ENCODE results near the gene AMDHD2.
A peak's percentile ranks its signal among the peaks of the same experiment; 100 is the strongest.

The AMDHD2 gene

DNA sequence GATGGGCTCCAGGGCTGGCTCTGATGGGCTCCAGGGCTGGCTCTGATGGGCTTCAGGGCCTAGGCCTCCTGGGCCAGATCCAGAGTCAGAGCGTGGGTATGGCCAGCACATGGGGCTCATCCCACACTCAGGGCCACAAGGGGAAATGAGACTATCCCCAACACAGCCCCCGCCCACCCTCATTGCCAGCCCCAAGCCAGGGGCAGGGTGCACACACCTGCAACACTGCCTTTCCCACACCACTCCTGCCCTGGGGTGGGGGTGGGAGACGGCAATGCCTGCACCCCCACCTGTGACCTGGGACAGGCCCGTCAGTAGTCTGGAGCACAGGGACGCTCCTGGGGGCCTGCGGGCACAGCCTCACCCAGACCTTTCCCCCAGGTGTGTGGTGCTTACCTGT lies 20.7 kb upstream of the AMDHD2 start:
- DNase-seq (ENCODE audit: low read depth) = no peak

GRCh38 chr16:2499890-2500429 lies 20.2 kb upstream of the AMDHD2 start:
- DNase-seq (ENCODE audit: low read depth) = no peak

GRCh38 chr16:2500430-2500917 lies 19.7 kb upstream of the AMDHD2 start:
- DNase-seq (ENCODE audit: low read depth) = no peak

DNA sequence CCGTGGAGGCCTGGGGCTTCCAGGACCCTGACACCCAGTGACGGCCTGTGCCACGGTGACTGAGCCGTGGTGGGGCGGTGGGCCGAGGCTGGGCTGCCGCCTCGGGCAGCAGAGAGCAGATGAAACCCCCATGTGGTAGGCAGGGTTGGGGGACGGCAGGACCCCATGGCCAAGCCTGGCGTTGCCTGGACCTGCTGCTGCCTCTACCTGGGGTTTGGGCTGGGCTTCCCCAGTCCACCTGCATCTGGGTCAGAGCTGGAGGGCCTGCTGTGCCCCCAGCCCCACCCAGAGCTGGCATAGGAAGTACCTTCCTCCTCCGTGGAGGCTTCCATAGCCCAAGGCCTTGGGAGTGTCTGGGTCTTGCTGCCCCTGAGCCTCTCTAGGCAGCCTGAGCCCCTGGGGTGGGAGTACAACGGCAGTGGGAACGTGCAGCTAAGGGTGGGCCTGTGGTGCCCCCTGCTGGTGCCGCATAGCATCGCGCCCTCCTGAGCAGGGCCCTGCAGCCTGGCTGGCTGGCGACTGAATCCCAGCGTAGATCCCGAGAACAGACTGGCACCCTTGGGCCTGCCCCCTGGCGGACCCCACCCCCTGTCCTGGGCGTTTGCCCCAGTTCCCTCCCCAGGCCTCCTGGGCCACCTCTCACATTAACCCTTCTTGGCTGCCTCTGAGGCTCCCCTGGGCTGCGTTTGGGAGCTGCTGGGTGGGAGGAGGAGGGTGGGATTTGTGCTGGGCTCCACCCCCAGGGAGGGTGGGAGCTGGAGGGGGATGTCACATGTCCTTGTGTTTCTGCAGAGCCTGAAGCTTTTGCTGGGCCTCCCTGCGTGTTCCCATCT lies 19.0 kb upstream of the AMDHD2 start:
- peak; percentile 70 for DNase-seq (ENCODE audit: low read depth)

GRCh38 chr16:2501946-2502895 lies 17.9 kb upstream of the AMDHD2 start:
- DNase-seq (ENCODE audit: low read depth) = no peak

GRCh38 chr16:2505695-2506094 lies 14.5 kb upstream of the AMDHD2 start:
- no peak for DNase-seq (ENCODE audit: low read depth)

DNA sequence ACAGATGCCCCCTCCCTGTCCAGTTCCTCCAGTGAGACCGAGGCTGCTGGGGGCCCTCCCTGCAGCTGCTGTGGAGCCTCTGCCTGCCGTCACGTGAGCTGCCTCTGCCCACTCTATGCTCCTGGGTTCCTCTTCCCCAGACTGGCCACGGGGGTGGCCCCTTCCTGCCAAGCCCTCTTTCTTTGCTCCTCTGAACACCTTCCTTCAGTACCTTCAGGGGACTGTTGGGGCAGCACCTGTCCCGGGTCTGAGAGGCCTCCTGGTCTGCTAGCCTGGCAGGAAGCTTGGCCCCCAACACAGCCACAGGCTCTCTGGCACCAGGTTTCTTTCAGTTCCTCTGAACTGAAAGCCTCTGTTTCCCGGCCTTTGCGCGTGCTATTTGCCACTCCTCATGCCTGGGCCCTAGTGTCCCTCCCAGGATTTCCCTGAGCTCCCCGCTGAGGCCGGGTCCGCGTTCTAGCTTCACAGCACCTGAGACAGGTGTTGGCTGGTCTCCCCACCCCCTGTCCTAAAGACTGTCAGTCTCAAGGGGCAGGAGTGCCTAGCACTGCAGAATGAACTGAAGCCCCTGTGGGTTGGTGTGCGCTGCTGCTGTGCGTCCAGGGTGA lies 13.0 kb upstream of the AMDHD2 start:
- no peak for DNase-seq (ENCODE audit: low read depth)

GRCh38 chr16:2507665-2508064 lies 12.5 kb upstream of the AMDHD2 start:
- no peak for DNase-seq (ENCODE audit: low read depth)

DNA sequence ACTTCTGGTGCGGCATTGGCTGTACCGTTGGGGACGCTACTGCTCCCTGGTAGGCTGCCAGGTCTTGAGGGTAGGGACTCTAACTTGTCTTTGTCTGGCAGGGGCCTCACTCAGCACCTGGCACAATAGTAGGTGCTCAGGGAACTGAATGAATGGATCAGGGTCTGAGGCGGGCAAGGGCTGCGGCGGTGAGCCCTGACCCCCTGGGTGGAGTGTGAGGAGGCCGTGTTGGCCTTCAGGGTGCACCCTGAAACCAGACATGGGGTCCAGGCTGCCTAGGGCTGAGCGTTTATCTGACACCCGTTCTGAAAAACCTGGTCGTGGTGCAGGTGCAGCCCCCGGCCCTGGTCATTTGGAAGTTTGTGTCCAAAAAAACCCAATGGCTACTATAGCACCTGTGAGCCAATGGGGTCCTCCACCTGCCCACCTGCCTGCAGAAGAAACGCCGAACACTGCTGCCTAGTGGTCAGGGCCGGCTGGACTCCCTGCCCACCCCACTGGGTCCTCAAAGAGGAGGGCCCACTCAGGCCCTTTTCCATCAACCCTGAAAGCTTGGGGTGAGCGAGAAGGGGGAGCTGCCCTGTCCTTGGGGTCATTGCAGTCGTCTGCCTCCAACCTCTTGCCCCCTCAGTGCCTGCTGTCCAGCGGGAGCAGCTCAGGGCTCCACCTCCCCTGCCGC lies 11.3 kb upstream of the AMDHD2 start:
- no peak for DNase-seq (ENCODE audit: low read depth)

GRCh38 chr16:2511128-2511800 lies 8.9 kb upstream of the AMDHD2 start:
- no peak for DNase-seq (ENCODE audit: low read depth)

DNA sequence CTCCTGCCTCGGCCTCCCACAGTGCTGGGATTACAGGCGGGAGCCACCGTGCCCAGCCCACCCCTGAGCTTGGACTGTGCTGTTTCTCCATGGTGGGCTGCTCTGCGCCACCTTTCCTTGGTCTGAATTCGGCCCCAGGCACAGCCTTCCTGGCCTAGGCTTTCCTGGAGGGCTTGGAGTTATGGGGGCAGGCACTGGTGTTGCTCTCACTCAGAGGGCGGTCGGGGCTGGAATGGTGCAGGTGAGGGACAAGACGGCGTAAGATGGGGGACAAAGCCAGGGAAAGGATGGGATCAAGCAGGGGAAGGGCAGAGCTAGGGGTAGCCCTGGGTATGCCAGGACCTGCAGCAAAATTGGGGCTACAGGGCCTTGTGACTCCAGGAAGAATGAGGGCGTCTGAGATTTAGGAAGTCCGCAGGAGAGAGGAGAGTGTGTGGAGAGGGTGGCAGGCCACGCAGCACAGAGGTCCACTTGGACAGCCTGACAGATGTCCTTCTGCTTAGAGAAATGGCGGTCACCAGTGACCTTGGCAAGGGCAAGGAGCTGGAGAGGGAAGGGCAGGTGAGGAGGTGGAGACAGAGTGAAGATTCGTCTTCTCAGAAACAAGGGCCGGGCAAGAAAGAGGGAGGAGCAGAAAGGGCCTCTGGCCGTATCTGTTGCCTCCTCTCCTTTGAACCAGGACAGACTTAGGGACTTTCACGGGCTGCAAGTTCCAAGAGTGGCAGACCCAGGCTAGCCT lies 8.0 kb upstream of the AMDHD2 start:
- no peak for DNase-seq (ENCODE audit: low read depth)

DNA sequence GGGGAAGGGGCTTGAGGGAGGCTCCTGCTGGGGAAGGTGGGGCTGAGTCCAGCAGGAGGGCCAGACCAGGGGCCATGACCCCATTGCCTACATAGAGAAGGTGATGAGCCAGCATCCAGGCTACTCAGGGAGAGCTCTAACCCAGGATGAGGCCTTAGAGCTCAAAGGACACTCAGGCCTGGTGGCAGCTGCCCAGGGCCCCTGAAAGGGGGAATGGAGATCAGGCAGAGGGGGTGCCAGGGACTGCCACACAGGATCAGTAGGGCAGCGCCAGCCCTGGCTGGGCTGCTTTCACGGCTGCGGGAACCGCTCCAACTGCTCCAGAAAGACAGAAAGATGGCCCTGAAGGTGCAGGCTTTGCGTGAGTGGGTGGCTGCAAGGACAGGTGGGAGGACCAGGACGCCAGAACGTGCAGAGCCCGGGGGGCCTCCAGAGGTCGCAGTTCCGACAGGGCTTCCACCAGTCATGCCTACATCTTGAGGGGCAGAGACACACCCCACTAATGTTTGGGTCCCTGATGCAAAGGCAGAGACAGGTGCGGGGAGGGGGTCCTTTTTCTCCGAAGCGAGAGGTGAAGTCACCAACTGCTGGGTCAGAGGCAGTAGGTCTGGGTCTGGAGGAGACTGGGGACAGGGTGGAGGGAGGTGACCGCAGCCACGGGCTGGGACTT lies 7.3 kb upstream of the AMDHD2 start:
- no peak for DNase-seq (ENCODE audit: low read depth)

- peak; percentile 86 for DNase-seq (ENCODE audit: low read depth)
These were observed 6.5 kb upstream of the AMDHD2 start, which contains the start of gene ATP6V0C for GRCh38 chr16:2513405-2514332. Gene ATP6V0C, plus strand, starts transcription at chr16:2513952. Its CDS starts 152 bp downstream, at chr16:2514104.

DNA sequence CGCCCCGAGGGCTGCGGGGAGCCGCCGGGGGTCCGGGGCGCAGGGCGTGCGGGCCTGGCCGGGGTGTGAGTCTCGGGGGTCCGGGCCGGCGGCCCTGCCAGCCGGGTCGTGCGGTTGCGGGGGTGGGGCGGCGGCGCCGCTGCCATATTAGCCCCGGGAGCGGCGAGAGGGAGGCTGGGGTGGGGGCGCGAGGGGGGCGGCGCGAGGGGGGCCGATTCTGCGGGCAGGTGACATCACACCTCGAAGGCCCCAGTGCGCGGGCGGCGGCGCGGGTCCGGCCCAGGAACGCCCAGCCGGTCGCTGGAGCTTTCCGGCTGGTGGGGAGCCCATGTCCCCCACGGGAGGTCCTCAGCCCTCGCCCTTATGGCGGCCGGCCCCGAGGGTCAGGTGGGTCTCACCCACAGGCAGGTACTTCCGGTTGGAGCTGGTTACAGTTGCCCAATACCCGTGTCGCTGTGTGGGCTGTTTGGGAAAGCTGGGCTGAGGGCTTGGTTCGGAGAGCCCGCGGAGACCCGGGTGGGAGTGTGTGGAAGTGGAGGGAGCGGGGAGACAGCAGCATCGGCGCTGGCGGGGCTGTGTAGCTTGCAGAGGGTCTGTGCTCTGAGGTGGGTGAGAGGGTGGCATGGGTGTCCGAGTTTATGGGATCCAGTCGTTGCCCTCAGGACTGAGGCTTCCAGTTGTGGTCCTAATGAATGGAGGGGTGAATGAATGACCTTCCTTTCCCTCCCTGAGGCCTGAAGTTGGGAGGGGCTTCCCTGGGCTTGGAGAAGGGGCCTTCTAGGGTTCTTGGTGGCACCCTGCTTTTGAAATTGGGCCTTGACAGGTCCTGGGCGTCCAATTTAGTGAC lies 5.6 kb upstream of the AMDHD2 start:
- DNase-seq (ENCODE audit: low read depth) = peak; percentile 28

DNA sequence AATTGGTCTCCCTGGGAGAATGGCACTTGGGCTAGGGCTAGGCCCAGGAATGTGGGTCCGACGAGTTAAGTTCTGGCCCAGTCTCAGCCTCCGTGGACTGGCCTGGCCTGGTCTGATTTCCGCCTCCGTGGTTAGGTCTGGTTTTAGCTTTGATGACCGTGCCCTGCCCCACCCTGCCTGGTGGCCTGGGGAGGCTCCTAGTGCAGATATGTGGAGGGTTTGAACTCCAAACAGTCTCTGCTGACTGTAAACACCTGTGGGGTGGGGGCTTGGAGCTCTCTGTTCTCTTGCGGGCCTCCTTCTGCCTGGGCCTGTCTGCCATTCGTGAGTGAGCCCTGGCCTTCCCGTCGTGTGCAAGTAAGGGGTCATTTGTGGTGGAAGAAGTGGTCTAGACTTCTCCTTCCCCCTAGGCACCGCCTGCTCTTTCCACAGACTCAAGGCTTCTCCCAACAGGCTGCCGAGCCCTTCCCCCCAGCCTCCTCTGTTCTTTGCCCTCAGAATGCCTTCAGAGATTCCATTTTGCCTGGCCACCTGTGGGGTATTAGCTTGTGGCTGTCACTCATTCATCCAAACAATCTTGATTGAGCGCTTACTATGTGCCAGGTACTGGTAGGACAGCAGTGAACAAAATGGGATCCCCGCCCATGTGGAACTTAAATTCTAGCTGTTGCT lies 4.9 kb upstream of the AMDHD2 start:
- DNase-seq (ENCODE audit: low read depth) = no peak

DNA sequence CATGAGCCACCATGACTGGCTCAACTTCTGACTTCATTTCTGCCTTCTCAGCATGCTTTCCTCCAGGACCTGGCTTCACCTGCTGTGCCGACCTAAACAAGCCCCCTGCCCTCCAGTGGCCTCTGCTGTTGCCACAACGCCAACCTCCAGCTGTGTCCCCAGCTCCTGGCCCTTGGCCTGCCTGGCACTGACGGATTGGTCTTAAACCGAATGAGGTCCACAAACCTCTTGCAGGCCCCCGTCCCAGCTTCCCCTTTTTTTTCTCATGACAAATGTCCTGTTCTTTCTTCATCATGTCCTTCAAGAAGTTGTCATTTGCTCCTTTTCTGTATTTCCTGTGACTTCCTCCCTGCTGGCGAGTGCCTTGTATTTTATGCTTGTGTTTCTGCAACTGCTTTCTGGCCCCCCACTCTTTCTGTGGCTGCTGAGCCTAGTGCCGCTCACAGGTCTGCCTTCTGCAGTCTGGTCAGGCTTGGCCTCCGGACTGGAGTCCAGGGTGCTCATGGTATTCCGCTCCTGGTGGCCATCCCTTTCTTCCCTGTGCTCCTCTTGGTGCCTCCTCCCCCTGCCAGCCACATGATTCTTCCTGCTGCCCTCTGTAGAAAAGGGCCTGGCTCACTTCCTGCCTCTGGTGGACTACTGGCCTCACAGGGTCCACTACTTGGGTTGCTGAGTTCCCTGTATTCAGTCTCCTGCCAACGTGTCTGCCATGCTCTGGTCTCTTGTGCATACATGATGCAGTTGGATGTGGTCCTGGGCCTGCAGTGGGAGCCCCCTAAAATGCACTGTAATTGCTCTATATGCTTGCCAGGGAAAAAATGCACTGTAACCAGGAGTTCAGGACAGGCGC lies 3.6 kb upstream of the AMDHD2 start:
- no peak for DNase-seq (ENCODE audit: low read depth)

All from activated T-helper 9 cell treated with anti-CD3 and anti-CD28 coated beads, Interleukin-2, amount 50 U/mL, for 16 hours (primary cell).